ENCODE measurements around the gene GP2. TPM values are rescaled to one million over a fixed set of nuclear protein-coding genes. Genes with fewer than 3 reads are reported as not detected.

Gene GP2
- total and polyA plus RNA-seq, 2 experiments from 2014 or later = 17.2 to 24.8 TPM

- Histone ChIP-seq H4K20me1 (ENCODE audit: insufficient read depth, poor library complexity, severe bottlenecking) (no peaks in the 10 kb centered on the region), H3K4me2 (no peak overlapping the region), H3K79me2 (no peaks in the 10 kb centered on the region), H3K4me3 (no peak overlapping the region), H3K9me2 (replicated peaks; ENCODE audit: insufficient read depth) (no peaks in the 10 kb centered on the region), H3K27me3 (peaks cover 9% of the 10 kb centered on the region), H3K36me3 (replicated peaks; ENCODE audit: insufficient read depth, low read depth) (no peaks in the 10 kb centered on the region), H3K4me1 (ENCODE audit: insufficient read depth) (no peaks in the 10 kb centered on the region), H3K9me3 (ENCODE audit: low read depth) (no peaks in the 10 kb centered on the region), H3K27ac (no peak overlapping the region), H2AFZ (no peak overlapping the region)
- TF ChIP-seq CTCF (IDR thresholded peaks at IDR 0.05; ENCODE audit: poor library complexity) (no peak), EZH2phosphoT487 (IDR thresholded peaks at IDR 0.05; ENCODE audit: low read depth, severe bottlenecking, unreplicated experiment) (no peak), EZH2 (IDR thresholded peaks at IDR 0.05; ENCODE audit: borderline replicate concordance) (no peak)
- WGBS (ENCODE audit: low lambda C conversion rate, missing lambda C conversion rate) = 73% methylated on average over 2 of the region's 2 CpGs
- DNase-seq (ENCODE audit: low spot score) = no peak
These were observed 35.9 kb upstream of the GP2 start for GRCh38 chr16:20363191-20363590.

GRCh38 chr16:20359997-20360396 lies 32.7 kb upstream of the GP2 start:
- H3K27me3 ChIP-seq = peaks cover 9% of the 10 kb centered on the region
- H3K79me2 ChIP-seq = no peaks in the 10 kb centered on the region
- TF ChIP-seq EZH2phosphoT487 (IDR thresholded peaks at IDR 0.05; ENCODE audit: low read depth, severe bottlenecking, unreplicated experiment) = no peak
- no peak for TF ChIP-seq EZH2 (IDR thresholded peaks at IDR 0.05; ENCODE audit: borderline replicate concordance)
- TF ChIP-seq CTCF (IDR thresholded peaks at IDR 0.05; ENCODE audit: poor library complexity) = peak; percentile 21
- 34% methylated on average over 2 of the region's 2 CpGs for WGBS (ENCODE audit: low lambda C conversion rate, missing lambda C conversion rate)
- H3K4me3 ChIP-seq = no peak overlapping the region
- H3K9me3 ChIP-seq (ENCODE audit: low read depth) = no peaks in the 10 kb centered on the region
- H3K4me1 ChIP-seq (ENCODE audit: insufficient read depth) = no peaks in the 10 kb centered on the region
- no peaks in the 10 kb centered on the region for H3K9me2 ChIP-seq (replicated peaks; ENCODE audit: insufficient read depth)
- peak; percentile 10 for DNase-seq (ENCODE audit: low spot score)
- no peaks in the 10 kb centered on the region for H3K36me3 ChIP-seq (replicated peaks; ENCODE audit: insufficient read depth, low read depth)
- no peak overlapping the region for H2AFZ ChIP-seq
- H4K20me1 ChIP-seq (ENCODE audit: insufficient read depth, poor library complexity, severe bottlenecking) = no peaks in the 10 kb centered on the region
- no peak overlapping the region for H3K4me2 ChIP-seq
- no peak overlapping the region for H3K27ac ChIP-seq

GRCh38 chr16:20355114-20355782 lies 27.9 kb upstream of the GP2 start:
- no peak overlapping the region for H3K4me3 ChIP-seq
- no peaks in the 10 kb centered on the region for H3K9me2 ChIP-seq (replicated peaks; ENCODE audit: insufficient read depth)
- H3K4me2 ChIP-seq = no peak overlapping the region
- no peaks in the 10 kb centered on the region for H4K20me1 ChIP-seq (ENCODE audit: insufficient read depth, poor library complexity, severe bottlenecking)
- no peak for DNase-seq (ENCODE audit: low spot score)
- no peaks in the 10 kb centered on the region for H3K79me2 ChIP-seq
- no peaks in the 10 kb centered on the region for H3K4me1 ChIP-seq (ENCODE audit: insufficient read depth)
- no peak overlapping the region for H2AFZ ChIP-seq
- no peaks in the 10 kb centered on the region for H3K9me3 ChIP-seq (ENCODE audit: low read depth)
- no peak overlapping the region for H3K27ac ChIP-seq
- no peak for TF ChIP-seq EZH2 (IDR thresholded peaks at IDR 0.05; ENCODE audit: borderline replicate concordance)
- no peak for TF ChIP-seq CTCF (IDR thresholded peaks at IDR 0.05; ENCODE audit: poor library complexity)
- no peak for TF ChIP-seq EZH2phosphoT487 (IDR thresholded peaks at IDR 0.05; ENCODE audit: low read depth, severe bottlenecking, unreplicated experiment)
- 74% methylated on average over 7 of the region's 7 CpGs for WGBS (ENCODE audit: low lambda C conversion rate, missing lambda C conversion rate)
- peaks cover 6% of the 10 kb centered on the region for H3K27me3 ChIP-seq
- H3K36me3 ChIP-seq (replicated peaks; ENCODE audit: insufficient read depth, low read depth) = no peaks in the 10 kb centered on the region

All from hepatocyte (in vitro differentiated cells).